ENCODE data around the gene BRI3BP.

The BRI3BP gene

DNA sequence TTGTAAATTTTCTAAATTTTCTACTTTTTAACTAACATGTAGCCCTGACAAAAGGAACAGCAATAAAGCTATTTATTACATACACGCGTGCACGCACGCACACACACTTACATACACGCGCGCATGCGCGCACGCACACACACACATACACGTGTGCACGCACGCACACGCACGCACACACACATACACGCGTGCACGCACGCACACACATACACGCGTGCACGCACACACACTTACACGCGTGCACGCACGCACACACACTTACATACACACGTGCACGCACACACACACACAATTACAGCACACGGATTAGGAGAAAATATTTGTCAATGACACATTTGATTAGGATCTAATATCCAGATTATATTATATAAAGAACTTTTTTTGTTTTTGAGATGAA, 32.4 kb upstream of the BRI3BP start:
- no peak for TF ChIP-seq JUND (IDR thresholded peaks at IDR 0.05; ENCODE audit: low read depth)
- DNase-seq (ENCODE audit: low read depth in 1 of 2, low spot score in 1 of 2), result no peak
- in situ Hi-C loops (cut with HindIII; ENCODE audit: low pct_unique_long_range_greater_than_20kb, low sequenced_read_pairs), result no loop called here

GRCh38 chr12:124963211-124963610, 30.2 kb upstream of the BRI3BP start:
- no peak for TF ChIP-seq JUND (IDR thresholded peaks at IDR 0.05; ENCODE audit: low read depth)
- no peak for DNase-seq (ENCODE audit: low read depth in 1 of 2, low spot score in 1 of 2)
- in situ Hi-C loops (cut with HindIII; ENCODE audit: low pct_unique_long_range_greater_than_20kb, low sequenced_read_pairs), result no loop called here

- no peak for TF ChIP-seq JUND (IDR thresholded peaks at IDR 0.05; ENCODE audit: low read depth)
- DNase-seq (ENCODE audit: low read depth in 1 of 2, low spot score in 1 of 2), result no peak
- in situ Hi-C loops (cut with HindIII; ENCODE audit: low pct_unique_long_range_greater_than_20kb, low sequenced_read_pairs), result no loop called here
These were observed 29.2 kb upstream of the BRI3BP start for GRCh38 chr12:124964251-124964650.

DNA sequence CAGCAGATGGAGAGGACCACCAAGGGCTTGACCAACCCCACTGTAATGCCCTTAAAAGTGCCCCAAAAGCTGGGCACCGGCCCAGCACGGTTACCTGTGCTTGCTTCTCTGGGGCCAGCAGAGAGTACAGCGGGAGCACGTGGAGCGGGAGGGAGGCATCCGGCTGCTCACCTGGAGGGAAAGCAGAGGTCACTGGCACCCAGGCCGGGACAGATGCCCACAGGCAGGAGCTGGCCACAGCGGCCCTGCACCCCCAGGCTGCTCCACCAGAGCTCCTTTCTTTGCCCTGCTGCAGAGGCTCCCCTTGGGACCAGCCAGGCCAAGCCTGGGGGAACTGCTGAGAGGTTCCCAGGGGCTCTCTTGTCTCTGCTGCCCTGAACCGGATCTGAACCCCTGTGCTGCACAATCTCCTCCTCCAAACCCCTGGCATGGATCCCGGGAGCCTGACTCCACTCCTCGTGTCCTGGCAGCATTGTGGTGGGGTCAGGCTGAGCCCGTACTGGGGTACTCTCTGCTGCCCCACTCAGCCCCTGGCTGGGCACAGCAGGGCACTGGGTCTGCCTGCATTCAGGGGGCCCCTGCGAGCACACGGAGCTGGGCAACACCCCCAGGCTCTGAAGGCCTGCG, 28.5 kb upstream of the BRI3BP start:
- in situ Hi-C loops (cut with HindIII; ENCODE audit: low pct_unique_long_range_greater_than_20kb, low sequenced_read_pairs), result no loop called here
- DNase-seq (ENCODE audit: low read depth in 1 of 2, low spot score in 1 of 2), result no peak
- no peak for TF ChIP-seq JUND (IDR thresholded peaks at IDR 0.05; ENCODE audit: low read depth)

GRCh38 chr12:124967016-124967739, 26.3 kb upstream of the BRI3BP start:
- in situ Hi-C loops (cut with HindIII; ENCODE audit: low pct_unique_long_range_greater_than_20kb, low sequenced_read_pairs), result no loop called here
- no peak for DNase-seq (ENCODE audit: low read depth in 1 of 2, low spot score in 1 of 2)
- no peak for TF ChIP-seq JUND (IDR thresholded peaks at IDR 0.05; ENCODE audit: low read depth)

DNA sequence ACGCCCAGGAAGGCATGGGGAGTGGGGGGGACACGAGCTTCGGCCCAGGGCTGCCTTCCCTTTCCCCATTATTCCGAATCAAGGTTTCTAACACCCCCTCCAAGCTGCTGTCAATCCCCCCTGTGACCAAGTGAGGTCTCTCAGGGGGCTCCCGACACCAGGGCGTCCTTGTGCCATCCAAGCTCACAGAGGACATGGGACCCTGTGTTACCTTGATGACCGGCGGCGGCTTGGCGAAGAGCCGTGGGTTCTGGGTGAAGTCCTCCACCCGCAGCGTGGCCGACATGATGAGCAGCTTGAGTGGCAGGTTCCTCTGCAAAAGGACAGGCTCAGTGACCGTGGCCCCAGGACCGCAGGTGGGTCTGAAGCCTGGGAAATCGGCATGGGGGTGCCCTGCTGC, 24.8 kb upstream of the BRI3BP start:
- no peak for TF ChIP-seq JUND (IDR thresholded peaks at IDR 0.05; ENCODE audit: low read depth)
- in situ Hi-C loops (cut with HindIII; ENCODE audit: low pct_unique_long_range_greater_than_20kb, low sequenced_read_pairs), result no loop called here
- DNase-seq (ENCODE audit: low read depth in 1 of 2, low spot score in 1 of 2), result no peak

GRCh38 chr12:124970647-124971402, 22.6 kb upstream of the BRI3BP start:
- no peak for TF ChIP-seq JUND (IDR thresholded peaks at IDR 0.05; ENCODE audit: low read depth)
- in situ Hi-C loops (cut with HindIII; ENCODE audit: low pct_unique_long_range_greater_than_20kb, low sequenced_read_pairs), result no loop called here
- DNase-seq (ENCODE audit: low read depth in 1 of 2, low spot score in 1 of 2), result no peak

DNA sequence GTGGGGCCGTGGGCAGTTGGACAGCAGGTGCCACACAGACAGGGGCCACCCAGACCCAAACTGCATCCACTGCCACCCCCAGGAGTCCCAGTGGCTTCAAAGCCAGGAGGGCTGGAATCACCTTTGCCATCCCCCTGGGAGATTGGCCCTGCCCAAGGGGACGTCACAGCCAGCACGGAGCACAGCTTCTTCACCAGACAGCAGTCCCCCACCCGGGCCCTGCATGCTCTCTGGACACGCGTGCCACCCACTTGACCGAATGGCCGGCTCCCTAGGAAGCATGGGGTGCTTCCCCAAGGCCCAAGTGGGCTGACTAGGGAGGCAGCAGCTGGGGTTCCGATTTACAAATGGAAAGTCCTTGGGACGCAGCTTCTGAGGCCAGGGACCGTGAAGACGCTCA, 21.8 kb upstream of the BRI3BP start:
- no peak for DNase-seq (ENCODE audit: low read depth in 1 of 2, low spot score in 1 of 2)
- no peak for TF ChIP-seq JUND (IDR thresholded peaks at IDR 0.05; ENCODE audit: low read depth)
- in situ Hi-C loops (cut with HindIII; ENCODE audit: low pct_unique_long_range_greater_than_20kb, low sequenced_read_pairs), result no loop called here

DNA sequence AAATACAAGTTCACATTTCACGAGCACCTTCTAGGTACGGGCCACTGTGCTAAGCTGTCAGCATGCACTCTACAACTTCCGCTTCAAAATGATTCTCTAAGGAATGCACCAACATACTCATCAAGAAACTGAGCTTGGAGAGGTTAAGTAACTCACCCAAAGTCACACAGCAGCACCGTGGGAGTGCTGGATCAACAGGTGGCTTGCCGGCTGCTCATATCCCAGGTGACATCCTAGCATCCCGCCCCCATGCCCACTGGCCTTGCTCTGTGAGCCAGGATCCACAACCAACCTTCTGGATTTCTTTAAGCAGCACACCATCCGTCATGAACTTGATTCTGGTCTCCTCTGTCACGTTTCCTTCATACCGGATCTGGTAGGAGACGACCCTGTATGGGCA, 21.2 kb upstream of the BRI3BP start:
- no peak for DNase-seq (ENCODE audit: low read depth in 1 of 2, low spot score in 1 of 2)
- no peak for TF ChIP-seq JUND (IDR thresholded peaks at IDR 0.05; ENCODE audit: low read depth)
- in situ Hi-C loops (cut with HindIII; ENCODE audit: low pct_unique_long_range_greater_than_20kb, low sequenced_read_pairs), result no loop called here

- TF ChIP-seq JUND (IDR thresholded peaks at IDR 0.05; ENCODE audit: low read depth), result no peak
- no peak for DNase-seq (ENCODE audit: low read depth in 1 of 2, low spot score in 1 of 2)
- in situ Hi-C loops (cut with HindIII; ENCODE audit: low pct_unique_long_range_greater_than_20kb, low sequenced_read_pairs), result no loop called here
These were observed 18.2 kb upstream of the BRI3BP start for GRCh38 chr12:124975276-124975675.

DNA sequence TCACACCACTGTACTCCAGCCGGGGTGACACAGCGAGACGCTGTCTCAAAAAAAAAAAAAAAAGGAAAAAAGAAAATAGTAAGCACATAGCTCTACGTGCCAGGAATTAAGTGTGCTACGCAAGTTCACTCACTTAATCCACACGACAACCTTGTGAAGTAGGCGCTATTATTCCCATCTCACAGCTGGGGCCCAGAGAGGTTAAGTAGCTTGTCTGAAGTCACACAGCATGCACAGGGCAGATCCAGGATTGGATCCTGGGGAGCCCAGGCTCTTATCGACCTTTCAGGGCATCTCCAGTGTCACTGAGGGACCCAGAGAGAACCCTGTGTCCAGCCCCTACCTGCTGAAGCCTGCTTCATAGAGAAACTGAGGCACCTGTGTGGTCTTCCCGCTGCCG, 16.4 kb upstream of the BRI3BP start:
- in situ Hi-C loops (cut with HindIII; ENCODE audit: low pct_unique_long_range_greater_than_20kb, low sequenced_read_pairs), result no loop called here
- no peak for TF ChIP-seq JUND (IDR thresholded peaks at IDR 0.05; ENCODE audit: low read depth)
- no peak for DNase-seq (ENCODE audit: low read depth in 1 of 2, low spot score in 1 of 2)

- in situ Hi-C loops (cut with HindIII; ENCODE audit: low pct_unique_long_range_greater_than_20kb, low sequenced_read_pairs), result no loop called here
- DNase-seq (ENCODE audit: low read depth in 1 of 2, low spot score in 1 of 2), result no peak
- no peak for TF ChIP-seq JUND (IDR thresholded peaks at IDR 0.05; ENCODE audit: low read depth)
These were observed 13.9 kb upstream of the BRI3BP start for GRCh38 chr12:124979568-124979967.
